GM21737 (cell line): ENCODE measurements around the gene NTRK3.

Experiments used
- ATAC-seq: cut with Tn5 transposase; IDR thresholded peaks from one replicate; pipeline ENCODE4 v1.9.1; 2021; ENCODE audit warnings: mild to moderate bottlenecking, moderate library complexity; ENCODE audit not compliant: unreplicated experiment

Gene NTRK3

GRCh38 chr15:88012688-88013087 lies 243.9 kb downstream of the NTRK3 start:
- no peak for ATAC-seq

DNA sequence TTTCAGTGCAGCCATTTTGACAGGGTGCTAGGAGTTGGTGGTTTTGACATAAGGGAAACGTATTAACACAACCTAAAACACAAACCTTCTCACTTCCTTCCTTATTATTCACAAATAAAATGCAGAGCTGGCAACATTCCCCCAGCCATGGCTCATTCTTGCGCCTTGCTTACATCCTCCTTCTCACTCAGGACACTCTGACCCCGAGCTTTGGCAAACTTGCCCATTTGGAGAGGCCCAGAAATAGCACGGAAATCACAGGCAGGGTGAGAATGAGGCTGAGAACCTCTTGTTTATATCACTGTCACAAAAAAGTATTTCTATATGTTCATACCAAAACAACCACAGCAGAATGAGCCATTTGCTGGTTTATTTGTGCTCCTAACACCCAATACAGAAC lies 244.3 kb downstream of the NTRK3 start:
- ATAC-seq: no peak

DNA sequence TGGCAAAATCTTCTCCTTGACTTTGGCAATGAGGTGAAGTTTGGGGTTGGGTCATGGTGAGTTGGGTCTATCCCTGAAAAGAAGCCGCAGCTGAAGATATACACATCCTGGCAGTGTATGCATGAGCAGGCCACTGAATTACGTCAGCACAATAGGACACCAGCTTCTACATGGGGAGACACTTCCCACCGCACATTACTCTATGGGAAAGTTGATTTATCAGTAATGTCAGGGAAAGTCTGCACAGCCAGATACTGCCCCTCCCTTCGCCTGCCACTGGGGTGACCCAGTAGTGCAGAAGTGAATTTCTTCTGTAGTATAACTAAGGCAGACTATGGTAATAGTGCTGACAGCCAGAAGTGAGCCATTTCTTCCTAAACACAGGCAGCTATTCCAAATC lies 245.0 kb downstream of the NTRK3 start:
- ATAC-seq: no peak

DNA sequence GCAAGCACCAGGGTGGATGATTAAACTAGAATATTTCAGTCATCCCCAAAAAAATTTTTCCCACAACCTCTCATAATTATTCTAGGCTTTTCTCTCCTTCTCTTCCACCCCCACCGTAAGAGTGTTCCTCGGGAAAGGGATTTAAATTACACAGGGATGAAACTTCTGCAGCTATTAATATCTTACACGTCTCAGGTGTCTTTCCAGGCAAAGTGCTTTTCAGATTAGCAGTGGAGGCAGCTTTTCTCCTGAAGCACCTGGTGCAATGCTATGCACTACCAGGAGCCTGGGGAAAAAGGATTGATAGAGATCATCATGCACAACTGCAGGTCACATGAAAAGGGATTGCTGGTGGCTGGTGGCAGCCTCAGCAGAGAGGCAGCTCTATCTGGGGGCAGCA lies 250.4 kb downstream of the NTRK3 start:
- ATAC-seq: no peak

- no peak for ATAC-seq
Measured at GRCh38 chr15:88004399-88004798, 252.1 kb downstream of the NTRK3 start.

DNA sequence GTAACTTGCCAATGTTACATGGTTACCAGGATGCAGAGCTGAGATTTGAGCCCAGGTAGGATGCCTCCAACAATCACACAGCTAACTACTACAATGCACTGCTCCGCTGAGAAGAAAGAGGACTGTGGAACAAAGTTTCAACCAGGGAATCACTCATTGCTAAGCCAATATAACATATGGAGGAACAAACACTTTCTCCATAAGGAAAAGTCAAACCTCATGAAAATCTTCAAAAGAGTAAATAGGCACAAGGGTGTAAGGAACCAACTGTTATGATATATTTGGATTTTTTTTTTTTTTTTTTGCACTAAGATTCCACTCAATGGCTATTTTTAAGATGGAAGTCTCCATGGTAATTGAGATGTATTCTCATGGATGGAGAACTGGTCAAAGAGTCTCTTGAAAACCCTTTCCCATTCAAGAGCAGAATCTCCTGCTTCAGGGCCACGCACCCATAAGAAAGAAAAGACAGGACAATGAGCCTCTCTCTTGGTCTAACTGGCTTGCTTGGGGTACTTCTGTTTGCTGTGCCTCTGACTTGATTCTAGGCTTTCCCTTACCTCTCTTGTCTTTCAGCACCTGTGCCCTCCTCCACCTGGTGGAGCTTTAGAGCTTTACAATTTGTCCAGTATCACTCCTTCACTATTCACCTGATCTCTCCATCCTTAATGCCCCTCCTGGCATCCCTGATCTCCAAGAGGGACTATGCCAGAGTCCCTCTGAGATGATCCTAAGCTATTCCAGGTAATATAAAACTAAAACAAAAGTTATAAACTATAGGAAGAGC lies 252.8 kb downstream of the NTRK3 start:
- no peak for ATAC-seq

DNA sequence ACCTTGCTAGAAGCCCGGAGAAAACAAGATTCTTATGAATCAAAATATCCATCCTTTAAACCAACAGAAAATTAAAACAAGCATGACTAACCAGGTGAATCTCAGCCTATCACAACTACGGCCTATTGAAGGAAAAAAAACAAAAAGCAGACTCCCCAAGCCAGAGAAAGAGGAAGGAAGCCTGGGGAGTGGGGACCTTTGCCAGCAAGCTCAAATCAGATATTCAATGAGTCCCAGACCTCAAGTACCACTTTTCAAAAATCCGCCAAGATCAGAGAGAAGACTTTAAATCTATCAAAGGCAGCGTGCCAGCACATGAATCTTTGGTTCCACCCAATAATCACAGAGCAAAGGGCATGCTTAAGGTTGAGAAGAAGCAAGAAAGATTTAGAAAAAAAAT lies 253.8 kb downstream of the NTRK3 start:
- no peak for ATAC-seq

DNA sequence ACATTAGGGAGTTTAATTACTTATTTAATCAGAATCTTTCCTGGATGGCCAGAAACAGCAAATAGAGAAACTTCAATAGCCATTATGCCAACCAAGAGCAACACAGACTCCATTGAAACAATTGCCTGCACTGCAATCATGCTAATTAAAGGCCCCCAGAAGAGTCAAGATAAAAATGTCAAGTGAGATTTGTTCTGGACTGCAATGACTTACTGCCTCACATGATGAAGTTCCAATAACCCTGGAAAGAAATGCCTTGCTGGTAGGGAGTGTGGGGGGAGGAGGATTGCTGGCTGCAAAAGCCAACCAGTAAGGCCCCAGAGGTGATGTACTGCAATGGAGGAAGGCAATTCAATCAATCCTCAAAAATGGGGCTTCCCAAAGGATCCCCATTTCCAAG lies 257.9 kb downstream of the NTRK3 start:
- ATAC-seq: no peak

GRCh38 chr15:87986776-87987175 lies 269.8 kb downstream of the NTRK3 start:
- ATAC-seq: no peak

GRCh38 chr15:87985451-87985850 lies 271.1 kb downstream of the NTRK3 start:
- no peak for ATAC-seq

DNA sequence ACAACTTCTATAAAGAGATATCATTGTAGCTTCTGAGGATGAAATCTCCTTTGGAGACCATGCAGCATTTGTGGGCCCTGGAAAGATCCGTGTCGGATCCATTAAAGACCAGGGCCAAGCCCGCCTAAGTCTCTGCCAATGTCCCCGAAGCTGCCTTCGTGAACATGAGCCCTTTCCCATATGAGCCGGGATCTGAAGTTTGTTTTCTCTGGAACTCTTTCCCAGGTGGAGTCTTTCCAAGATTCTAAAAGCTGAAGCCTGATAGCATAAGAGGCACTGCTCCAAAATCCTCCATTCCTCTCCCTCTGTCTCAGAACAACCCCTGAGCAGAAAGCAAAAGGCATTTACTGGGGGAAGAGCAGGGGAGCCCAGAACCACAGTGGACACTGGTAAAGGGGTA lies 274.6 kb downstream of the NTRK3 start:
- ATAC-seq: no peak

DNA sequence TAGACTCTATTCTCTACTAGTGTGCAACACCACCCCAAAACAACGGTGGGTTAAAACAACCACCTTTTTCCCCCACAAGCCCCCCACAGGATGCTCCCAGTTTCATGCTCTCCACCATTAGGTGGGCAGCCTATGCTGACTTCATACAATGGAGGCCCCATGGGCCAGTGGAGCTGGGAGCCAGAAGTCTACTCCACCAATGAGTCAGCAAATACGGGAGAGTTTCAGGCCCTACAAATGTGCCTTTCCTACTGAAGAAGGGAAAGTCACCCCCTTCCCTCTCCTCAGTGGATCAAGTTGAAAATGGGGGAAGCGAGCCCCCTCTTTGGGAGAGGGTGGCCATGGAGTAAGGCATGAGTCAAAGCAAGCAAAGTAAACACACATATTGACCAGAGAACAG lies 278.6 kb downstream of the NTRK3 start:
- ATAC-seq: no peak

DNA sequence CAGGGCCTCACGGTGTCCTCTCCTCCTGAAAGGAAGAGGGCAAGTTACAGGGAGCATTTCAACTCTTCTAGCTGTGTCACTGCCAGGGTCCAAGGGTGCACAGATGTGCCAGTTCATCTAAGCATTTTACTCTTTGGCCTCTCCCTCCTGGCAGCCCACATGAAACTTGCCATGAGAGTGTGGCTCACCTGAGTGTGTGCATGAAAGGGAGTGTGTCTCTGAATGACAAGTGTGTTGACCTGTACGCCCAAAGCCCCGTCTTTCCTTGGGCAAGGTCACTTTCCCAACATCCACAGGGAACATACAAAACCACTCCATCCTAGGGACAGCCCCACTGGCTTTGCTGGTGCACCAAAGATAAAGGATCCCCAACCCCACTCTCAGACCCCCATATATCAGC lies 280.0 kb downstream of the NTRK3 start:
- no peak for ATAC-seq

DNA sequence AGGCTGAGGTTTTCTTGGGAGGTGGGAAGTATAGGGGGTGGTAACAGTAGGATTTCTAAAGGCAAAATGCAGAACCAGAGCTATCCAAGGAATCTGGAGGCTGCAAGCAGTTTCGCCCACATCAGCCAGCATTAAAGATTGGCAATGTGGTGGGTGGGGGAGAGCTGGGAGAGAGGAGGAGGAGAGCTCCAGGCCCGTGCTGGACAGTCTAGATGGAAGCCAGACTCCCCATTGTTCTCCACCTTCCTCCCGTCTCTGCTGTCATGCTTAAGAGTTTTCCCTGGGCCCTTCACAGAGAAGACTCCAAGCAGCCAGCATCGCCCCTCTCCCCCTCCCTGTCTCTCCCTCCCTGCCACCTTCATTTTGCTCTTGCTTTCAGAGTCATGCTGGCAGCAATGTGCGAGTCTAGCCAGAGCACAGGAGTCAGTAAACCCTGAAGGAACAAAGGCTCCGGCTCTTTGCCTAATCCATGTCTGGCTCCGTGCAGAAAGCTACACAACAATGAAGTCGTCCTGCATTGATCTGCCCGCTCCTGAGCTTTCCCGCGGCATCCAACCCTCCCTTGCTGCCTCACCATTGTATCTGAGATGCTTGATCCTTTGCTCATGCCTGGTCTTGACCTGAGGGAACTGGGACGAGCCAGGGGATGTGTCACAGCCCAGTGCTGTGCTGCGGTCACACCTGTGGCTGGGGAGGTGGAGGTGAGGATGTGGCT lies 282.9 kb downstream of the NTRK3 start:
- no peak for ATAC-seq

GRCh38 chr15:87971076-87971475 lies 285.5 kb downstream of the NTRK3 start:
- no peak for ATAC-seq

- no peak for ATAC-seq
Measured at GRCh38 chr15:87967951-87968350, 288.6 kb downstream of the NTRK3 start.

GRCh38 chr15:87965304-87965703 lies 291.2 kb downstream of the NTRK3 start:
- ATAC-seq: no peak

DNA sequence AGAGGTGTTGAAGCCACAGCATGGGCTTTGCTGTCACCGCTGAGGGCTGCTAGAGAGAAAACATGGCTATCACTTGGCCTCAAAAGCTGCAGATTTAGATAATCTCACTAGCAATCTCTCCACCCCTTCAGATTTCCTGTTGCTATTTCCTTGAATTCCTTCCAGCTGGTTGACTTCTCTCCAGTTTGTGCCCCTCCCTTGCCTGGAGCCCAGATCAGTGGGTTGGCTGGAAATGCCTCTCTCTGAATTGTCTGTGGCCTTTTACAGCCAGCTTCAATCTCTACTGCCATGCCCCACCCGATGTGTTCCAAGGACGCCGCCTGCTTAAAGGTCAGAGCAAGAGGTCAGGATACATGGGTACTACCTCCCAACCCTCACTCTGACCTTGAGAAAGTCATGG lies 294.1 kb downstream of the NTRK3 start:
- ATAC-seq: no peak

DNA sequence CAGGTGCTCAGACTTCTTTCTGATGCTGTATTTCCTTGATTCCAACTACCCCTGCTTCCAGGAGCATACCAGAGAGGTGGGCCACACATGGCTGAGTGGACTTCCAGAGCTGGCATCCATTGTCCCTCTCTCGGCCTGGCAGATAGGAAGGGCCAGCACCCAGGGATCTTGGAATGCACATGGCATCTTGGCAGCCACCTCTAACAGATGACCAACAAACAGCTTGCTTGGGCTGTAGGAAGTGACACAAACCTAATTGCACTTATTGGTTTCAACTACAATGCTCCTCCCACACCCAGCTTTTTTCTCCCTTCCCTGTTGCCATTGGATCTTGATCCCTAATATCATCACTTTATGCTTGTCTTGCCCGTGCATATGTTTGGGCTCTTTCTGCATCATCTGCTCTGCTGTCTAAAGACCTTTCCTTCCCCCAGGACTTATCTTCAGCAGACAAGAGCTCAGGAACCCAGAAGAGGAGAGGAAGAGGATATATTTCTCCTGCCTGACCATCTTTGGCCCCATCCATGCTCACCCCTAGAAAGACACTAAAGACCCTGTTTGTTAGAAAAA lies 294.6 kb downstream of the NTRK3 start:
- ATAC-seq: no peak

DNA sequence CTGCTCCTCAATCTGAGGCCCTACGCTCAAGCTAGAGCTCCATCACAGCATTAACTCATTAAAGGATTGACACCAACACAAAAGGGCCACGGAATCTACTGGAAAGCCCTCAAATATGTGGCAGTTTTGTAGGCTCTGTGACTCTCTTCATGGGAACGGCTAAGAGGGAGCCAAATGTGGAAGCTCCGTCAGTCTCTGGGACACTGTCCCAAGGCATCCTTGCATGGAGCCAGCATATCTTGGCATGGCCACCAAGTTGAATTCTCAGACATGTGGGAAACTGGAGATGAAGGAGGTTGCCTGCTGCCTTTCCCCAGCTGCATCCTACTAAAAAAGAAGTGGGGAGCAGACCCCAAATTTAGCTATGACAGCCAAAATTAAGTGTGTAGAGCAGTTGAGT lies 296.9 kb downstream of the NTRK3 start:
- ATAC-seq: no peak

DNA sequence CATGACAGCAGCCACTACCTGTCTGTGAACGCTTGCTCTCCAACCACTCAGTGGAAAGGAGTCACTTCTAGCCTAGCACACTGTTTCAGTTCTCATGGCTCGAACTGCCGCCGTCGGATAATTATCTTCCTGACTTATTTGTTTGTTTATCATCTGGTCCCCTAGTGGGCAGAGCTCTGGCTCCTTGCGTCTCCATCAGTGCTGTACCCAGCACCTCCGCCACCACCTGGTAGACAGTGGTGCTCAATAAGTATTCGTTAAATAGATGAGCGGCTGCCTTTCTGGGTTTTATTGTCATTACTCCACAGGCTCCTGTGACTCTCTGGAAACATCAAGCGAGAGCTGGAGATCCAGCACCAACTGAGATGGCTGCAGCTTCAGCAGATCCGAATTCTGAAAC lies 297.5 kb downstream of the NTRK3 start:
- no peak for ATAC-seq

GRCh38 chr15:87955284-87955909 lies 301.1 kb downstream of the NTRK3 start:
- no peak for ATAC-seq
